ENCODE results near the gene PRTG. TPM values are rescaled to one million over a fixed set of nuclear protein-coding genes. Genes with fewer than 3 reads are reported as not detected.
"Not testable (repeated sequence)": the region's sequence is repeated elsewhere in the genome, so short reads cannot be mapped to it uniquely, and the experiment has no call there.

Gene PRTG
- total RNA-seq, 1 donor from 2014 or later, result 0.92 TPM

DNA sequence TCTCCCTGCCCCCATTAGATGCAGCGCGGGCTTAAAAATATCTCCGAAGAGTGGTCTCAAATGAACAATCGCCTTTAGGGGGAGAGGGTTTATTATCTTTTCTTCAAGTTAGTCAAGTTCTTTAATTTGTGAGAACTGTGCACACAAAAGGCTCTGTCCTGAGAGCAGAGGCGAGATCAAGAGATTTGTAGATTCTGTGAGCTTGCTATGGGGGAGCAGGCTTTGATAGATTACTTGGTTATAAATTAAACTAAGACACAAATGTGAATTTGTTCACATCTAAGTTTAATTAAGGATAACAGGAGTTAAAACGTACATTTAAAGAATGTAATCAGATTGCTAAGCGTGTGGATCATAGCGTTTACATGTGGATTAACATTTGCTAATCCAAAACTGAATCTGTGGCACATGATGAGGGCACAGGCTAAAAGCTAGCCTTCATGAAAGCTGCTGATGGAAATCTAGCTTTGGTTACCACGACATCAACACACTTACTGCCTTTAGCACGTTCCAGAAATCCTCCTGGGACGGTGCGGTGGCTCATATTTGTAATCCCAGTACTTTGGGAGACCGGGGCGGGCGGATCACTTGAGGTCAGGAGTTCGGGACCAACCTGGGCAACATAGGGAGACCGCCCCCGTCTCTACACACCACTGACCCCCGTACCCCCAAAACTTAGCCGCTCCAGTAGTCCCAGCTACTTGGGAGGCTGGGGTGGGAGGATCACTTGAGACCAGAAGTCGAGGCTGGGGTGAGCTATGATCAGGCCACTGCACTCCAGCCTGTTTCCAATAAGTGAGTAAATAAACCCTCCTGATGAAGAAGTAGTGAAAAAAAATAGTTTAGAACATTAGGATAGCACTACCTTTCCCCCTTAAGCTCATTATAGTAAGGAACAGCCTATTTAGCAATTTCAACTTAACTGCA is 1.0 kb upstream of the PRTG start:
- no peak for DNase-seq (ENCODE audit: low spot score)
- intact Hi-C loops (cut with DNase I), result no loop called here

DNA sequence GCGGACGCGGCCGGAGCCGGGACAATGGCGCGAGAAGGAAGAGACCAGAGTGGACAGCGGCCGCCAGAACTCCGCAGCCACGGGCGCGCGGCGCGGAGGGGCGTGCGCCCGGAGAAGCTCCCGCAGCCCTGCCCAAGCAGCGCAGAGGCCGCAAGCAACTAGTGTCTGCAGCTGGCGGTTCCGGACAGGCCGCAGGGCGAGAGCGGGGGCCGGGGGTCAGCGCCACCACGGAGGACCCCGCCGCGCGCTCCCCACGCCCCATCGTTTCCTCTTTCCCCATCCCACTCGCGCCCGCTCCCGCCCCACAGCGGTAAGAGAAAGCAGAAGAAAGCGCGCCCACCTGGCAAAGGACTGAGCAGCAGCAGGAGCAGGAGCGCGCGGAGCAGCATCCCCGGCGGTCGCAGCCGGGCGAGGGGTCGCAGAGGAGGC is 440 bp downstream of the PRTG start:
- no peak for DNase-seq (ENCODE audit: low spot score)
- intact Hi-C loops (cut with DNase I), result no loop called here

DNA sequence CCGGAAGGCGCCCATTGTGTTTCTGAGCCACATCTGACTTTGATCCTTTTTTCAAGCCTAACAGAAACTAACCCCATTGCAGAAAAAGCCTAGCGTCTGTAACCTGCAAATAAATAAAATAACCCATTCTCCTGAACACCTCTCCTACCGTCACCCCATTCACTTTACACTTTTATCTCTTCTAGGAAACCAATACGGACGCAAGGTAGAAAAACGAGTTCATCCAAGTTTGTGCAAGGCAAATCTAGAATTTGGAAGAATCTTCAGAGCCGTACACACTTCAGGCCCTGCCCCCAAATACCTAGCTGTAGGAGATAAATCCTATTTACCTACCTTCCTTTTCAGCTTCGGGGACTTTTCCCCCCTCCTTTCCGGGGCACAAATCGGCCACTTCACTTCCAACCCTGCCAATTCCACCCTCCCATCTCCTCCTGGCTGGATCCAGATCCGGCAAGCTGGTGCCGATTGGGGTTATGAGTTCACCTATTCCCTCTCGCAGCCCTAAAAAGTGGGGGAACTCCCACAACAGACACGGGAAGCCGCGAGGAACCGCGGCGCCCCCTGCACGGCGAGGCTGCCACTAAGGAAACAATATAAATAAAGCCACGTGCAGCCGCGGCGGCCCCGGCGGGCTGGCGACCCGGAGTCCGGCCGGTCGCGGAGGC is 987 bp downstream of the PRTG start:
- no peak for DNase-seq (ENCODE audit: low spot score)
- intact Hi-C loops (cut with DNase I), result no loop called here

DNA sequence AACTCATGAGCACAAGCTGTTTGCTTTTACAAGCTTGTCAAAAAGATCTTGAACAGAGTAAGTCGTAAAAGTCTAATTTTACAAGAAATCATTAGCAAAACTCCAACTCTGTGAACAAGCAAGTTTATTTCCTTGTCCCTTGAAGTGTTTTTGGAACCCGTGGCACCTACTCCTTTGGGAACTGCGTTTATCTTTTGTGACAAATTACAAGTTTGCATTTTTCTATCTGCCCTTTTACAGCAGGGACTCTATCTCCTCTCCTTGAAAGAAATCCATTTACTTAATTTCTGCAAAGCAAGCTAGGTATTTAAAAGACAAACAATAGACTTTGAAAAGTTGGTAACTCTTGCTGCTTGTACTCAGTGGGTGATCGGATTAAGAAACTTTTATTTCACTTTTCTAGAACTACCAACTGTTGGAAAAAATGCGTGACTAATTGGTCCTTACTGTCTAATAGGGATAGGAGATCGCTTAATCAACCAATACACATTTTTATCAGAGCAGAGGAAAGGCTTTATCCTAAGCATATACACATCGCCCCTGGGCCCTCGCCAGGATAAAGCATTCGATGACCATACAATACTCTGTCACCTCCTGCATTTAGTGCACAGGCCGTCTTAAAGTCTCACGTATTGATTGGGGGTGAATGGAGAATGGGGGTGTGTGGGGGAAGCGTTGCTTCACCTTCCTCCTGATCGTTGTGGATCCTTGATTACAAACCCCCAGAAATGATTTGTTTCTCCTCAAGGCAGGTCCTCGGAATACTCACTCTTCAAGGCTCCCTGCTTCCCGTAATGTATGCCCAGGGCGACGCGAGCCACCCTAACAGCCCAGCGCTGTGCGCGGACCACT is 1.7 kb downstream of the PRTG start:
- DNase-seq (ENCODE audit: low spot score), result no peak
- intact Hi-C loops (cut with DNase I), result no loop called here

DNA sequence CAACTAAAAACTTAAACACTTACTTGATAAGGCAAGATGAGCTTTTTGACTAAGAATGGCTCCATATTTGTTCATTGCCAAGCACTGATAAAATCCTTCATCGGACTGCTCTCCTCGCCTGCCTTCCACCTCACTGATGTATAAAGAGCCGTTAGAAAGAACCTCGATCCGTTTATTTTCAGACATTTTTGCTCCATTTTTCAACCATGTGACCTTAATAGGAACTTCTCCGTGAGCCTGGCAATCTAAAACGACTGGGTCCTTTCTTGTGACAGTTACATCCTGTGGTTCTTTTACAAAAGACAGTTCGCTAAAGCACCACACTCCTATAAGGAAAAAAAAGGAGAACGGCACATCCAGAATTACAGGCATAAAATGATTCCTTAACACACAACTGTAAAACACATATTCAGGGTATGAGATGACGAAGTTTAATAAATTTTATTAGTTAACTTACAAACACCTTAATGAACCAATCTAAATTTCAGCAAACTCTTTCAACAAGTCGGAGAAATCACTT is 2.5 kb downstream of the PRTG start:
- no peak for DNase-seq (ENCODE audit: low spot score)
- intact Hi-C loops (cut with DNase I), result no loop called here

DNA sequence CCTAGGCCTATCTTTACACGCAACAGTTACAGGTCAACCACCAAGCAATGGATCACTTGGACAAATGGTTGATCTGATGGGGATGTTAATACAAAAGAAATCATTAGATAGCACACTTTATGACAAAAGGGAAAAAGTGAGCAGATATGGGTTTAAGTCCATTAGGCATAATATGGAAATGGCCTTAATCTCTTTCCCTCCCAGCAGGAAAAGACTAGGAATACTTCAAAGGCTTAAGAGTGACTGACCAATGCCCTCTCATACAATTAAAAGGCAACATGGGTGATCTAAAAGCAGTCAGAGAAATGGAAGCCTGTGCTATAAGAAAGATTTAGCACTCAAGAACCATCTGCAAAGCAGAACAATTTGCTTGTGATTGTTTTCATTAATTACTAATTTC is 3.3 kb downstream of the PRTG start:
- no peak for DNase-seq (ENCODE audit: low spot score)
- intact Hi-C loops (cut with DNase I), result no loop called here

DNA sequence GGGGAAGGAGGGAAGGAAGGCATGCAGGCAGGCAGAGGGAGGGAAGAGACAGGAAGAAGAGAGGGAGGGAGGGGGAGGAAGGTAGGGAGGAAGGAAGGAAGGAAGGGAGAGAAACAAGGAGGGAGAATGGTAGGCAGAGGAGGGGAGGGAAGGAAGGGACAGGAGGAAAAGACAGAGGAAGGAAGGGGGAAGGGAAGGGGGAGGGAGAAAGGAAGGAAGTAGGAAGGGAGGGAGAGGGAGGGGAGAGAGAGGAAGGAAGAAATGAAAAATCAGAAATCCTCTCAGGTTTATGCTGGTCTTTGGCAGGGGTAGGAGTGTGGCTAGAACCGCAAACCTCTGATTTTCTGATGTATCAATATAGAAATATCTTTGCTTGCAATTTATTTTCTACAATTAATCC is 4.2 kb downstream of the PRTG start:
- DNase-seq (ENCODE audit: low spot score), result no peak
- intact Hi-C loops (cut with DNase I), result no loop called here

DNA sequence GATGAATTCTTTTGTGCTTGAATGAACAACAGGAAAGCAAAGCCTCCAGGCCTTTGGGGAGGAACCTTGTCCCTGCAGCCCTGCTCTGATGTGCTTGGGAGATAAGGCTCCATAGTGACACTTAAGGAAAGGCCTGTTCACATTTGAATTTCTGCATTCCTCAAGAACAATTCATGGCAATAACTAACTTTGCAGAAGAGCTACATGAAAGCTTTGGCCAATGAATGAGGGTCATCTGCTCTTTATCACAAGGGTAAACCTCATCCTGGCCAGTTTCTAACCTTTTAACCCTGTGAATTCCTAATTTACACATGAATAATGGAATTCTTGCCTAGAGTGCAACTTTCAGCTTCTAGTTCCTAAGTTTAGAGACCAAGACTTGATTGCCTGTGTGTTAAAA is 5.6 kb downstream of the PRTG start:
- no peak for DNase-seq (ENCODE audit: low spot score)
- intact Hi-C loops (cut with DNase I), result no loop called here

DNA sequence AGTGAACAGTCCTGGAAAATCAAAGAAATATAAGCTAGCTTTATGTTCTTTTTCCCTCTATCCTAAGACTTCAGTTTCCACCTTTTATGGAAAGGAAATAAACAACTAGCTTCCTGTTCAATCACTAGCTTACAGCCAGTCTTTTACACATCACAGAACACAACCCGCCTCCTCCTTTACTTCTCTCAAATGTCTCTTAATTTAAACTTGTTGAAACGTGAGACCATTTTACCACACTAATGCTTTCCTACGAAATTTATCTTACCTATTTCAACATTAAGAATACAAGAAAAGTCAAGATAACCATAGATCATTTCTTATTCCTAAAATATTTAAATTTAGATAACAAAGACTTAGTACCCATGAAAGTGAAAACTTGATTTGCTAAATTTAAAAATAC is 6.2 kb downstream of the PRTG start:
- intact Hi-C loops (cut with DNase I), result no loop called here
- no peak for DNase-seq (ENCODE audit: low spot score)

DNA sequence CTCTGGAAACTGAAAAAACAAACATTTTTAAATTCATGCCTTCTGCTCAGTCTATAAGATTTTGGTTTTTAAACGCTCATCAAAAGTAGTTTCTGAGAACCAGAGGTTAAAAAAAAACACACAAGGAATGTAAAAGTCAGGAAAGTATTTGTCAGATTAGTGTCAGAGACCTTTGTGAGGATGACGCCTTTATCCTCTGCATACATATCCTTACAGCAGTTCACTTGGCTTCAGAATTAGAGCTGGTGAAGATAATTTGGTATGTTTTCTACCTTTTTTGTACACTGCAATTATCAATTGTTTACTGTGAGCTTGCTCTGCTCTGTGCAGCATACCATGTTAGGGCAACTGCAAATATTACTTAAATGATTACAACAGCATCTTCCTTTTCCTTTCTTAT is 8.3 kb downstream of the PRTG start:
- intact Hi-C loops (cut with DNase I), result no loop called here
- DNase-seq (ENCODE audit: low spot score), result no peak

DNA sequence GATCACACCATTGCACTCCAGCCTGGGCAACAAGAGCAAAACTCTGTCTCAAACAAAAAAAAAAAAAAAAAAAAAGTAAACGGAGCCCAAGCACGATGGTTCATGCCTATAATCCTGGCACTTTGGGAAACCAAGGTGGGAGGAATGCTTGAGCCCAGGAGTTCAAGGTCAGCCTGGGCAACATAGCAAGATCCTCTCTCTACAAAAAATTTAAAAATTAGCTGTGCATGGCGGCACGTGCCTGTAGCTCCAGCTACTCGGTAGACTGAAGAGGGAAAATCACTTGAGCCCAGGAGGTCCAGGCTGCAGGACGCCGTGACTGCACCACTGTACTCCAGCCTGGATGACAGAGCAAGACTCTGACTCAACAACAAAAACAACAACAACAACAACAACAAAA is 9.5 kb downstream of the PRTG start:
- intact Hi-C loops (cut with DNase I), result not testable (repeated sequence)

DNA sequence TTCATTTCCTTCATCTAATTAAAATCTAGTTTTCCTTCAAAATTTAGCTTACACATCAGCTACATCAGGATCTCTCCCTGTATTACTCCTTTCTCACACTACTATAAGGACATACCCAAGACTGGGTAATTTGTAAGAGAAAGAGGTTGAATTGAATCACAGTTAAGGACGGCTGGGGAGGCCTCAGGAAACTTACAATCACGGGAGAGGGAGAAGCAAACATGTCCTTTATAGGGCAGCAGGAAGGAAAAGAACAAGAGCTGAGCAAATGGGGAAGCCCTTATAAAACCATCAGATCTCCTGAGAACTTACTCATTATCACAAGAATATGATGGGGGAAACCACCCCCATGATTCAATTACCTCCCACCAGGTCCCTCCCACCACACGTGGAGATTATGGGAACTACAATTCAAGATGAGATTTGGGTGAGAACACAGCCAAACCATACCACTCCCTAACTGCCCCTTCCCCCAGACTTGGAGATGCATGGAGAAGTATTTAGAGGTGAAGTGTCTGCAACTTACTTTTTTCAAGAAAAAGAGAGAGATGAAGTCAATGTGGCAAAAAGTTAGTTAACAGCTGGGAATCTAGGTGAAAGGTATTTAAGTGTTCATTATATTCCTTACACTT is 21.3 kb downstream of the PRTG start:
- no peak for DNase-seq (ENCODE audit: low spot score)
- intact Hi-C loops (cut with DNase I), result no loop called here

More for the DNA sequence above, 9.5 kb downstream of the PRTG start:
- not testable (repeated sequence) for DNase-seq (ENCODE audit: low spot score)

DNA sequence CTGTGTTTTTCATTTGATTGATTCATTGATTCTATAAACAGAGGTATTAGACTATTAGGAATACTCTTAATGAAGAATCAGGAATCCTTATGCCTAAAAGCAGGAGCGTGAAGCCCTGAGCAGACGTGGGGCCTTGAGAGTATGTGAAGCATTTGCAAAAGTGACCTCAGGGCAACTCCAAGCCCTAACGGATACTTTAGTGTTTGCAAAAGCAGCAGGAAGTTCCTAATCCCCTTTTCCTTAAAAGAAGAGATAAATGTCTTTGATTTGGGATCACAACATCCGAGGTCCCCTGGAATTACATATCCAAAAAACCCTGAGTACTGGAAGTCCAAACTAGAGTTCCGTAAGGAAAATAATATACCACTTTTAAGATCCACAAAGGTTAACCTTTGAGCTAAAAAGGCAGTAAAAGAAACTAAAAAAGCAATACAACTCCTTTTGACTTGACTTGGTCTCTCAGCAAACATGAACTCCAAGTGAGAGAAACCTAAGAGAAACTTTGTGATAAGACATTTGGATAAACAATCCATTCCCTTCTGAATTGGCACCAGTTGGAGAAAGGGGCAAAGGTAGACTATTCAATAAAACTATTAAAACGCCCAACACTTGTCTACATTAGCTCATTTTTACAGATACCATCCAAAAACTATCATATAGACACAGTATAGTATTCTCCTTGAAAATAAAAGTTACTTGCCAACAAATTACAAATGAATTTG is 27.4 kb downstream of the PRTG start:
- no peak for DNase-seq (ENCODE audit: low spot score)
- intact Hi-C loops (cut with DNase I), result no loop called here

DNA sequence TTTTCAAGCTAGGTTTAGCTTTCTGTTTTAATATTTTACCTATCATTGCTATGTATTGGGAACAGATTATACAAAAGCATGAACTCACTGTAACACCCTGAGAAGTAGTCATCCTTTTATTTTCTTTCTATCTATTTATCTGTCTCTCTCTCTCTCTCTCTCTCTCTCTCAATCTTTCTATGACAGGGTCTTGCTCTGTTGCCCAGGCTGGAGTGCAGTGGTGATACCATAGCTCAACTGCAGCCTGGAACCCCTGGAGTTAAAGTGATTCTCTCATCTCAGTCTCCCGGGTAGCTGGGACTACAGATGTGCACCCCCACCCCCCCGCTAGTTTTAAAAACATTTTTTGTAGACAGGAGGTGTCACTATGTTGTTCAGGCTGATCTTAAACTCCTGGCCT is 28.9 kb downstream of the PRTG start:
- intact Hi-C loops (cut with DNase I), result no loop called here
- no peak for DNase-seq (ENCODE audit: low spot score)

DNA sequence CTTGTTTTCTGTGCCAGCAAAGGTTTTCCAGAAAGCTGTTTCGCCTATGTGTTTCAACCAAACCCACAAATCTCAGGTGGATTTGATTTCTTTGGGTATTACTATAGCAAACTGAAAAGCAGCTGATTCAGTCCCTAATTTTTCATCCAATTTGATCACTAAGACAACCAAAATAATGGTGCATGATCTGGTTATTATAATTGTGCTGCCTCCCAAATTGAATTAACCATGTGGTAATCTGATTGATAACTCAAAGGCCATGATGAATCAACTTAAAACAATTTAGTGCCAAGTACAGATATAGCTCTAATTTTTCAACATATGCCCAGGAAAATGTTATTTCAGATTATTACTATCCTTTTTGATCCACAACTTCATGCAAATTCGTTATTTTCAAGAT is 30.6 kb downstream of the PRTG start:
- no peak for DNase-seq (ENCODE audit: low spot score)
- intact Hi-C loops (cut with DNase I), result no loop called here

DNA sequence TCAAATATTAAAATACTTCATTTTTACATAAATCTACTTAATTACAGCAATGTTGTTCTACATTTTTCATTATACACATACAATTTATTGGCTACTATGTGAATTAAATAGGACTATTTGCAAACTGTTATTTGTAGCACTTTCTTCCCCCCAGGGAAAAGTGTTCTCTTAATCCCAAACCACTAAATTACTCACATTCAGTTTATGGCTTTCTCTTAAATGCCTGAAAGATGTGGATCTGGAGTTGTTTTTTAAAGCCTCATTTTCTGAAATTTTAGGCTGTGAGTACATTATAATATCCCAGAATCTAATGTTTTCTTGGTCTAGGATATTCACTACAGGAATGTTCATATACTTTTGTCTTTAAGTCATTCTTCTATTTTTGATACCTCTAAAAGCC is 32.7 kb downstream of the PRTG start:
- intact Hi-C loops (cut with DNase I), result no loop called here
- DNase-seq (ENCODE audit: low spot score), result no peak

DNA sequence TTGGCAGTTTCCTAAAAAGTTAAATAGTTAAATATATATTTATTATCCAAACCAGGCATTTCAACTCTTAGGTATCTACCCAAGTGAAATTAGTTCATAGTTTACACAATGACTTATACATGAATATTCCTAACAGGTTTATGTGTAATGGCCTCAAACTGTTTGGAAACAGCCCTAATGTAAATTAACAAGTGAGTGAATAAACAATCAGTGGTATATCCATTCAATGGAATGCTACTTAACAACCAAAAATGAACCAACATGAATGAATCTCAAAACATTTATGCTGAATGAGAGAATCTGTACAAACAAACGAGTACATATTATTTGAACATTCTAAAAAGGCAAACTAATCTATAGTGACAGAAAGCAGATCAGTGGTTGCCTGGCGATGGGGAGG is 33.5 kb downstream of the PRTG start:
- intact Hi-C loops (cut with DNase I), result no loop called here
- no peak for DNase-seq (ENCODE audit: low spot score)

DNA sequence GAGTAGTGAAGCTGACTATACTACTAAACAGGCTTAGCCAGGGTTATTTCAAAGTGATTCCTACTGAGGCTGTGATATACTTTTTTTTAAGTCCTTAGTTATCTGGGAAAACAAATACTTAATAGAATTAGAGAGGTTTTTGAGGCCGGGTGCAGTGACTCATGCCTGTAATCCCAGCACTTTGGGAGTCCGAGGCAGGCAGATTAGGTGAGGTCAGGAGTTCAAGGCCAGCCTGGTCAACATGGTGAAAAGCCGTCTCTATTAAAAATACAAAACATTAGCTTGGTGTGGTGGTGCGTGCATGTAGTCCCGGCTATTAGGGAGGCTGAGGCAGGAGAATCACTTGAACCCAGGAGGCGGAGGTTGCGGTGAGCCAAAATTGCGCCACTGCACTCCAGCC is 34.2 kb downstream of the PRTG start:
- intact Hi-C loops (cut with DNase I), result no loop called here
- DNase-seq (ENCODE audit: low spot score), result no peak

DNA sequence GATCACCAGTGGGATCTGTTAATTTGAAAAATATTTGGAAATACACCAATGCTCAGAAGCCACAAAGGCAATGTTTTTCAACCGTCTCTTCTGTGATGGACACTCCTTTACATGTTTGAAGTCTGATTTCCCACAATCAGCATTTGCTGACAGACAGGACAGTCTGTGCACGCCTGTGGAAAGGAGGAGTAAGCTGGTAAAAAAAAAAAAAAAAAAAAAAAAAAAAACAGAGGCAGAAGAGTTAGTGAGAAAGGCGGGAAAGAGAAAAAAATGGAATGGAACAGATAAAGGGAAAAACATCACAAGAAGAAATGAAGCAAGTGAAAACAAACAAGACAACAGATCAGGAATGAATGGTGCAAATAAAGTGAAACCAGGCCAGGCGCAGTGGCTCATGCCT is 35.0 kb downstream of the PRTG start:
- no peak for DNase-seq (ENCODE audit: low spot score)
- intact Hi-C loops (cut with DNase I), result no loop called here
